ENCODE measurements around the gene DDX51.

Gene DDX51, protein sequence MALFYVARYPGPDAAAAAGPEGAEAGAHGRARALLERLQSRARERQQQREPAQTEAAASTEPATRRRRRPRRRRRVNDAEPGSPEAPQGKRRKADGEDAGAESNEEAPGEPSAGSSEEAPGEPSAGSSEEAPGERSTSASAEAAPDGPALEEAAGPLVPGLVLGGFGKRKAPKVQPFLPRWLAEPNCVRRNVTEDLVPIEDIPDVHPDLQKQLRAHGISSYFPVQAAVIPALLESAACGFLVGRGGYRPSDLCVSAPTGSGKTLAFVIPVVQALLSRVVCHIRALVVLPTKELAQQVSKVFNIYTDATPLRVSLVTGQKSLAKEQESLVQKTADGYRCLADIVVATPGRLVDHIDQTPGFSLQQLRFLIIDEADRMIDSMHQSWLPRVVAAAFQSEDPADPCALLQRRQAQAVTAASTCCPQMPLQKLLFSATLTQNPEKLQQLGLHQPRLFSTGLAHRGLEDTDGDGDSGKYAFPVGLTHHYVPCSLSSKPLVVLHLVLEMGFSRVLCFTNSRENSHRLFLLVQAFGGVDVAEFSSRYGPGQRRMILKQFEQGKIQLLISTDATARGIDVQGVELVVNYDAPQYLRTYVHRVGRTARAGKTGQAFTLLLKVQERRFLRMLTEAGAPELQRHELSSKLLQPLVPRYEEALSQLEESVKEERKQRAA

DNA sequence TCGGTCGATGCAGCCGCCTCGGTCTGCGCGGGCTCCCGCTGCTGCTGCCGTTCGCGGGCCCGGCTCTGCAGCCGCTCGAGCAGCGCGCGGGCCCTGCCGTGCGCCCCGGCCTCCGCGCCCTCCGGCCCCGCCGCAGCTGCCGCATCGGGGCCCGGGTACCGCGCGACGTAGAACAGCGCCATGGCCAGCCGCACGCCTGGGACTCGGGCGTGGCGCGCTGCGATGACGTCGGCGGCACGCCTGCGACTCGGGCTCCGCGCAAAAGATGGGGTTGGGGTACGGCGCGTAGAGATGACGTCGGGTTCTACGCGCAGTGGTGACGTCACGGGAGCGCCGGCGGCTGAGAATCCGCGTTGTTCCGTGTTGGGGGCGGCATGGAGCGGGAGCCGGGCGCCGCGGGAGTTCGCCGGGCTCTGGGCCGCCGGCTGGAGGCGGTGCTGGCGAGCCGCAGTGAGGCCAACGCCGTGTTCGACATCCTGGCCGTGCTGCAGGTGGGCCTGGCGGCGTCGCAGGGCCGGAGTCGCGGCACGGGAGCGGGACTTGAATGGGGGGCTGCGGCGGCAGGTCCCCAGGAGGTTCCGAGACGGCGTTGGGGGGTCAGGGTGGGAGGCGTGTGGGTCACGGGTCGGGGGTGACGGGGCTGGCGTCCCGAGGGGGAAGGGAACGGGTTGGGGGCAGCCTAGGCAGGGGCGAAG is at the start of gene DDX51, which contains the start of gene NOC4L:
TSS of gene DDX51 (minus strand) at position 205 of the 695 bp plus-strand sequence. CDS start at position 182, 23 bp downstream.
TSS of gene NOC4L (plus strand) at position 343 of the 695 bp plus-strand sequence. CDS start at position 375, 32 bp downstream.
- peak; percentile 95 for DNase-seq (ENCODE audit: low read depth)

DNA sequence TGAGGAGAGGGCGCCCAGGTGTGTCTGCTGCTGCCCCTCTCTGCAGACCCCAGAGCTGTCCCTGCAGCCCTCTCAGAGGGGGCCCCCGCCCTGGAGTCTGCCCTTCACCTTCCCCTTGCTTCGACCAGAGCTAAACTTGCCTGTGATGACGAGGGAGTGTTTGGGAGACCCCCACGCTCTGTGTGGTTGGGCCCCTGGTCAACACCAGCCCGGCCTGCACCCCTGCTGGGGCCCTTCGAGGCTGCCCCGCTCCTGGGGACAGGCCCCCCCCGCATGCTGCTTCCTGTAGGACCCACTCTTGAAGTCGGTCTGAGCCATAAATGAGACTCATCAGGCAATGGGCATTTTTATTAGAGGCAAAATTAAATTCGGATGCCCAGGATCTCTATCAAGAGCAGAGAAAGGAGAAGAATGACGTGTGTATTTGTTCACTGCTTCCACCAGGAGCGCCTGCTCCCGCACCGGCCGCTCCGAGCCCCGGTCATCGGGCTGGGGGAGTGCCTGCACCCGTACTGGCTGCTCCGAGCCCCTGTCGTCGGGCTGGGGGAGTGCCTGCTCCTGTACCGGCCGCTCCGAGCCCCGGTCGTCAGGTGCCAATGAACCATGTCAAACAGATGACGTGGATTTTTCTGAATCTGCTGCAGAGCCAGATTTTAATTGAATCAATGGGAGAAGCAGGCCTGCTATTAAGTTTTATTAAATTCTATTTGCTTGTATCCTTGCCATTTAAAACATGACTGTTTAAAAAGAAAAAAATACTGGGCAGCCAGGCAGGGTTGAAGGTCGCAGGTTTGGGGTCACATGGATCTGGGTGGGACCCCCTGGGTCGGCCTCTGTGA is 47.8 kb upstream of the DDX51 start:
- no peak for DNase-seq (ENCODE audit: low read depth)

DNA sequence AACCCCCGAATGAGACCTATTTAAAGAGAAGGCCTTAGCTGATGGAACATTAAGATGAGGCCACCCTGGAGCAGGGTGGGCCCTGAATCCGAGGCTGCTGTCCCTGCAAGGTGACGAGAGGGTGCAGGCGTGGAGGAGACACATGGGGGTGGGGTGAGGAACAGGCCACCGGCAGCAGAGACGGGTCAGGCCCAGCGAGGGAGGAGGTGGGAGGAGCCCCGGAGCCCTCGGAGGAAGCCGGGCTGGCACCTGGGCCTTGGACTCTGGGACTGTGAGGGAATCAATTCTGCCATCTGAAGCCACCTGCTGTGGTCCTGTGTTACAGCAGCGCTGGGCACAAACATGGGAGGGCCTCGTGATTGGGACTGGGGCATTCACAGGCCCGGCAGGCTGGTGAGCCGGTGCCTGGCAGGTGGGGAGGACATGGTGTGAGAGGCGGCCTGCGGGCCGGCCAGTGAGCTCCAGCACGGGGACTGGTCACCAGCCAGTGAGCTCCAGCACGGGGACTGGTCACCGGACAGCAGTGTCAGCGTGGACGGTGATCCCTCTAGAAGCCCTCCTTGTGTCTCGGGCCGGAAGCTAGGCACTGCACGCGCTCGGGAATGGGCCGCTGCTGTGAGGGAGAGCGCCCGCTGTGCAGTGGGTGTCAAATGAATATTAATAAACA is 46.8 kb upstream of the DDX51 start:
- no peak for DNase-seq (ENCODE audit: low read depth)

DNA sequence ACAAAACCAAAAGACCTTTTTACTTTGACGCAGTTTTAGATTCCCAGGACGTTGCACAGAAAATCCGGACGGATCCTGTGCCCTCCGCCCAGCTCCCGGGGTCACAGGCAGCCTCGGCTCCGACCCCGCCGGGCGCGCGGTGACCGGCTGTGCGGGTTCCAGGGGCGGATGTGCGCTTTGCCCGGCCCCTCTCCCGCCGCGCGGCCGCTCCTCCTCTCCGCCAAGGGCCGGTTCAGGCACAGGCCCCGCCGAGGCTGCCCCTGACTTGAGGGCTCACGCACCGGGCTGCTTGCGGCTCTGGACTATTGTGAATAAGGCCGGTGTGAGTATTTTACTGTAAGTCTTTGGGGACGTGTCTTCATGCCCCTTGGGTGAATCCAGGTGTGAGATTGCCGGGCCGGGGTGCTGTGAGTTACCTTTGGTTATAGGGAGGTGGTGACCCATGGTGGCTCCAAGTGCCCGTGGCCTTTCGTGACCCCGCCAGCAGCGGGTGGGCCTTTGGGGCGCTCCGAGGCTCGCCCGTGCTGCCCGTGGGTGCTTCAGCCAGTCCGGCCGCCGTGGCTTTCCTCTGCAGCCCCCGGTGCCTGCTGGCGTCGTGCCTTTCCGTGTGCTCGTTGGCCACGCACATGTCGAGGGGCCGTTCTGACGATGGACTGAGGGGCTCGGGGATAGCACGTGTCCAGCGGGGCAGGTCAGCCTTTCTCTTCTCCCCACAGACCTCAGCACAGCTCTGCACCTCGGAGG is 46.1 kb upstream of the DDX51 start:
- no peak for DNase-seq (ENCODE audit: low read depth)

DNA sequence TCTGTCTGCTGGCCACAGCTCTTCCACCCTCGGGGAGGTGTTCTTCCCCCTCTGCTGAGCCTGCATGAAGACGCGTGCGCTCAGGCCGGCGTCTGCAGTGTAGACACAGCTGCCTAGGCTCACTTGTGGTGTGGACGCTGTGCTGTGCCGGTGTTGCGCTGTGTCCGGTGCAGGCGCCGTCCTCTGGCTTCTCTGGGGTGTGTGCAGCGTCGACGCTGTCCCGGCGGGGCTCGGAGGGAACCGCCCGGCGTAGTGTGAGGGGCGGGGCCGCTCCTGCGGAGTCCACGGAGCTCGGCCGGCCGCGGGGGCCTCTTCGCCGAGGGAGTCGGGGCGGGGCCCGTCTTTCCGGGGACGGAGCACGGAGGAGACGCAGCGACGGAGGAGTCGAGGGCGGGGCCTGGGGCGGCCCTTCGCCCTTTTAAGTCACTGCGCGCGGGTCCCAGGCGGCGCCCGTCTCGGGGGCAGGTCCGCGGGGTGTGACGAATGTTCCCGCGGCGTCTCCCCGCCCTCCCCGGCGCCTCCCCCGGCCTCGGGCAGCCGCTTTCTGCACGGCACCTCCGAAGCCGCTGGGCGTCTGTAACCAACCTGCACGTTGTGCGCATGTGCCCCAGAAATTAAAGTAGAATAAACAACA is 45.4 kb upstream of the DDX51 start:
- DNase-seq (ENCODE audit: low read depth) = peak; percentile 90

DNA sequence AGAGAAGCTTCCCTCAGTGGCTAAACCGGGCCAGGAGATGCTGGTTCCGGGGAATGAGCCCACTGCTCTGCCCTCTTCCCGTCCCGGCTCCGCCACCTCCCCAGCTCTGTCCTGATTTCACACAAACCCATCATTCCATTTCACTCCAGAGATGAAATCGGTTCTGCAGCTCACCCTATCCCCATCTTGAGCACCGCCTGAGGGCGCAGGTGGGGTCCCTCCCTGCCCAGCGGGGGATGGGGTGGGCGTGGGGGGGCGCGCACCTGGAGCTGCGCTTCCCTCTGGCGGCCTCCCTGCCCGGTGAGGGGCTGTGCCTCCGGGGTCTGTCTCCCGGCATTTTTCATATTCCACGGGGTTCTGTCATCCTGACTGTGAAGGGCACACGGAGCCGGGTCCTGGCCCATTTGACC is 44.8 kb upstream of the DDX51 start:
- no peak for DNase-seq (ENCODE audit: low read depth)

DNA sequence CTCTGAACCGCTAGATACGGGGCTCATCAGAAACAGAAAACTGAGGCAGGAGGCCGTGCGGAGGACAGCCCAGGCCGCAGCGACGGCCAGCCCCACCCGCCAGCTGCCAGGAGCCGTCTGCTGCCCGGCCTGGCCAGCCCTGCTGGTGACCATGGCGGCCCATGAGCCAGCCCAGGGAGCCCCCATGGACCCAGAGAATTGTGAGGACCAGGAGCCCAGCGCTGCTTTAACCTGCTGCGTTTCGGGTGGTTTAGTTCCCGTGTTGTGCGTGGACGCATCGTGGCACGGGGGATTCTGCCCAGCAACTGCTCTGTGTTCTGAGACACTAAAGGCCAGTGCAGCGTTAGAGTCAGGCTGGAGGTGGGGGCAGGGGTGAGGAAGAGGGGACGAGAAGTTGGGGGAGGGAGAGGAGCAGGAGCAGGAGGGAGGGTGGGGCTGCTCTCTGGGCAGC is 44.4 kb upstream of the DDX51 start:
- no peak for DNase-seq (ENCODE audit: low read depth)

DNA sequence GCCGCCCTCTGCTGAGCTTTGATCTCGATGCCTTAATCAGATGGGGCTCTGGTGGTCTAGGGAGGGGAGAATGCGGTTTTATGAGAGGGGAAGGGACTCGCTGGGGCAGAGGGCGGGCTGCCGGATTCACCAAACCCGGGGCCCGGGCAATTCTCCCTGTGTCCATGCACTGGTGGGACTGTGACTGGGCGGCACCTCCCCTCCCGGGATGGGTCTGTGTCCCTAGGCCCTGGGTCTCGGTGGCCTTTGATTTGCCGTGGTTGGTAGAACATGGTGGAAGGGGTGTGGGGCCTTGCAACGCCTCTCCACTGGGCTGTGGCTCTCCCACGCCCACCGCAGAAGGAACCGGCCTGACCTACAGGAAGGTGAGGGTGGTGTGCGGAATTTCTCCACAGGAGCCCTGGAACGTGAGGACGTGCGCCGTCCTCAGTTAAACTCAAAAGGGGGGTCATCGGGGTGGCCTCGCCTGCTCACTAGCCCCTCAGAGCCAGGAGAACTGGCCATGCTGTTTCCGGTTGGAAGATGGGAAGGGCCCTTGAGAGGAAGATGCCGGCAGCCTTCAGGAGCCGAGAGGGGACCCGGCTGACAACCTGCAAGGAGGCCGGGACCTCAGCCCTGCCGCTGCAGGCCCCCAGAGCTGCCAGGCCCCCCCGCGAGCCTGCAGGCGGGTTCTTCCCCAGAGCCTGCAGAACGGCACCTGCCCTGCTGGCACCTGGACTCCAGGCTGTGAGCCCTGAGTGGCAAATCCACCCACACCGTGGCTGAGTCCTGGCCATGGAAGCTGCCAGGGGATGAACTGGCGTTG is 43.7 kb upstream of the DDX51 start:
- no peak for DNase-seq (ENCODE audit: low read depth)

DNA sequence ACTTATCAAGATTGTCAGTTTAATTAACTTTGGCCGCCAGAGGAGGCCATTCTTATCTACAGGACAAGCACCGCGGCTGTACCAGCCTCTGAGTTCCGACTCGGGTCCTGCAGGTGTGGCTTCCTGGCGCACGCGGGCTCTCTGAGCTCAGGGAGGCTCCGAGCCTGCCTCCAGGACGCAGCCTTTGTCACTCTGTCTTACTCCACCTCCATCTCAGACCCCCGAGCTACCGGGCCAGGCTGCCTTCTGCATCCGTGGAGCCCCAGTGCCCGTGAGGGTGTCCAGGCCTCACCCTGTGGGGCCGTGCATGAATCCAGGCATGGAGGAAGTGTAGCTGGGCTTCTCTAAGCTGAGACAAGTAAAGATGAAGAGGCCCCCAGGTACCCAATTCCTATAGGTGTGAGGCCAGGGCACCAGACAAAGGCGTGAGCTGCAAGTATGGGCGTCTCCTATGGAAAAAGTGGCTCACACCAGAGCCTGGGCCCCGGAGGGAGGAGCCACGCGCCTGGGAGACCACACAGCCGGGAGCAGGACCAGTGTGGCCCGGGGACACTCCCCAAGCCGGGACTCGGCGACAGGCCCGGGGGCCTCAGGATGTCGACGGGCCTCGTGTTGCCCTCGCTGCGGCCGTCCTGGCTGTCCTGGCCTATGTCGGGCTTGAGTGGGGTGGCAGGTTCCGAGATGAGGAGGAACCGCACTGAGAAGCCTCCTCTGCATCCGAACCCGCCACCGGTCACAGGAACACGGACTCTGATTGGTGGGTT is 42.9 kb upstream of the DDX51 start:
- no peak for DNase-seq (ENCODE audit: low read depth)

DNA sequence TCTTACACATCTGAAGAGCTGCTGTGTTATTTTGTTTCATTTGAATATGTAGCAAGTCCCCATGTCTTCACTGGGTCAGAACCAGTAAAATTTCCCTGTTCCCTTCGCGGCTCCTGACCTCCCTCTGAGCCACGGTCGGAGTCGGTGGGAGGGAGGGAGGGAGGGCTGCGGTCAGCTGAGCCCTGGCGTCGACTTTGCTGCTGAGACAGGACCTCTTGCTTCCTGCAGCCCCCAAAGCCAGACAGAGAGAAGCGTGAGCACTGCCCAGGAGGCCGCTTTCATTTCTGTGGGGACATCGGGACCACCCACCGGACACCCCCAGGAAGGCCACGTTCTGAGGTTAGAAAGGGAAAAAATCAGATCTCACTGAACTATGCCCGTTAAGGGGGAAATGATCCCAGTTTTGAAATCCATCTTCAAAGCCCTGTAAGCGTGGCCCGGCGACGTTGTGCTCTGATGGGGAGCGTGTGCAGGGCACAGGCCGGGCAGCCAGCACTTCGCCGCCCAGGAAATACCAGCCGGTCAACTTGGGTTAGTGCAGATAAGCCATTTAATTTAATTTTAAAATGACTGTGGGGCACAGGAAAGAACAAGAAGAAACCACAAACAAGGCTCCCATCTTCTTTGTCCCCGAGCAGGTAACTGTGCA is 42.2 kb upstream of the DDX51 start:
- no peak for DNase-seq (ENCODE audit: low read depth)

DNA sequence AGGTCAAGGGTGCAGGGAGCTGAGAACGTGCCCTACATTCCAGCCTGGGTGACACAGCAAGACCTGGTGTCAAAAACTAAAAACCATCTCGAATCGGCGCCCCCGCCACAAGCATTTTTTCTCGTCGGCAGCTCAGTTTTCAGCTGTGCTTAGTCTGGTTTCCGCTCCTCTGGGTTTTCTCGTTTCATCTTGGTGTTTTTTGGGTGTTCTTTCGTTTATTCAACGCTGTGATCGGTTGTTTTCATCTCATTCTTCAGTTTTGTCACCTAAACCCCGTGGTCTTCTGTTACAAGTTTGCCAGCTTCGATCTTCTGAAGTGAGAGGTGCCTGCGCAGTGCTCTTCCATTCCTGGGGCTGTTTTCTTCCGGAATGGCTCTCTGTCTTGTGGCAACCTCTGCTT is 41.6 kb upstream of the DDX51 start:
- DNase-seq (ENCODE audit: low read depth) = no peak

DNA sequence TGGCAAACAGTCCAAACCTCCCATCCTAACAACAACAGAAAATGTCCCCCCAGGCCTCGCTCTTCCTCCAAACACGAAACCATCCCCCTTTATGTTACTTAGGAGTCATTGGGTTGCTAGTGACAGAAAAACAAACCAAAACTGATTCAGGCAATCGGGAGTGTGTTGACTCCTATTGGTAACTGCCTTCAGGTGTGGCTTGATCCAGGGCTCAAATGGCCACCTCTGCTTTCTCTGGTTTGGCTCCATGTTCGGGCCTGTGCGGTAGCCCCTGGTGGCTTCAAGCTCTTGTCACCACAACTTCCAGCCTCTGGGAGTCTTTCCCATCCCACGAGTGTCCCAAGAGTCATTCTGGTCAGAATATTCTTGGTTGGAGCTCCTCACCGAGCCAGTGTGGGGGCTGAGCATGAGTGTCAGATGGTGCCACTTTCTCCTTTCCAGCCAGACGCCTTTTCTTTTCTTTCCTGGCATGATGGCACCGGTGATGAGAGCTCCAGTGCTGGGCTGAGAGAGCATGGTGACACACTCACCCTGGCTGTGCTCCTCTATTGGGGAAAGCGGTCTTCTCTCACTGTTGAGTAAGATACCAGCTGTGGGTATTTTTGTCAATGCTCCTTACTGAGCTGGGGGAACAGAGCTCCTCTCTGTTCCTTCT is 38.7 kb upstream of the DDX51 start:
- DNase-seq (ENCODE audit: low read depth) = no peak

DNA sequence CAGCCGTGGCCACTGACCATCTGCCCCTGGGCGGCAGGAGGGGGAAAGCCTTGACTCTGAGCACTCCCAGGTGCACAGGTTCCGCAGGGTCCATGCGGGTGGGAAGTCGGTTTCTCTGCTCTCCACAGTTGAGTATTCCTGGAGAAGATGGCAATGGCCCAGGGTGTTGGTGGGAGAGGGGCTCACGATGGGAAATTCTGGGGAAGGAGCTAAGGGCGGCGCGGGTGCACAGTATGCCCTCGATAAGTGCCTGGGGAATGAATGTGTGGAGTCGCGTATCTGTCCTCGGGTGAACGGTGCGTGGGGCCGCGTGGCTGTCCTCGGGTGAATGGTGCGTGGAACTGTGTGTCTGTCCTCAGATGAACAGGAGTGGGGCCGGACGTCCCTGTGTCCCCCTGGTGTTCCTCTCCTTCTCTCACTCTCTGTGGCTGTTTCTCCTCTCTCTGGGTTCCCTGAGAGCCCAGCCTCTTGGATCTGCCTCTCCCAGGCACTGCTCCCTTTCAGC is 38.1 kb upstream of the DDX51 start:
- no peak for DNase-seq (ENCODE audit: low read depth)

DNA sequence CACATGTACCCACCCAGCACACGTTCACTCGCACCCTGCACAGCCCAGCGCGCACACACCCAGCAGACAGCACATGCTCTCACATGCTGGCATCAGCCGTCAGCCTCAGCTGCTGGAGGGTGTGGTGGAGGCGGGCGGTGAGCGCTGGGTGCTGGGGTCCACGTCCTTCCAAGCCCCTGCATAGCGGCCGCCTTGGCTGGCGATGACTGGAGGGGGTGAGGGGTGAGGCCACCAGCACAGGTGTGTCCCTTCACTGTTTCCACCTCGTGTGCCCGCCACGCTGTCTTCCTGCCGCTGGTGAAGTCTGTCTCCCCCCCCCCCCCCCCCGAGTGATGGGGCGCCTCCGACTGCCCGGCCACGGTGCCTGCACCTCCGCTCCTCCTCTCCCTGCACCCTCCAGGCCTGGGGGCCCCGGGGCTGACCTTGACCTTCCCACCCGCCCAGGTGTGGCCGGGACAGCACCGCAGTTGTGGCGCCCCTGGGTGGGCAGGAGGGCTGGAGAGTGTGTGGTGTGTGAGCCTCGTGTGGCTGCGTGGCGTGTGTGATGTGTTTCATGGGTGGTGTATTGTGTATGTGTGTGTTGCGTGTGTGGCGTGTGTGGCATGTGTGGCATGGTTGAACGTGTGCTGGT is 37.6 kb upstream of the DDX51 start:
- DNase-seq (ENCODE audit: low read depth) = no peak

DNA sequence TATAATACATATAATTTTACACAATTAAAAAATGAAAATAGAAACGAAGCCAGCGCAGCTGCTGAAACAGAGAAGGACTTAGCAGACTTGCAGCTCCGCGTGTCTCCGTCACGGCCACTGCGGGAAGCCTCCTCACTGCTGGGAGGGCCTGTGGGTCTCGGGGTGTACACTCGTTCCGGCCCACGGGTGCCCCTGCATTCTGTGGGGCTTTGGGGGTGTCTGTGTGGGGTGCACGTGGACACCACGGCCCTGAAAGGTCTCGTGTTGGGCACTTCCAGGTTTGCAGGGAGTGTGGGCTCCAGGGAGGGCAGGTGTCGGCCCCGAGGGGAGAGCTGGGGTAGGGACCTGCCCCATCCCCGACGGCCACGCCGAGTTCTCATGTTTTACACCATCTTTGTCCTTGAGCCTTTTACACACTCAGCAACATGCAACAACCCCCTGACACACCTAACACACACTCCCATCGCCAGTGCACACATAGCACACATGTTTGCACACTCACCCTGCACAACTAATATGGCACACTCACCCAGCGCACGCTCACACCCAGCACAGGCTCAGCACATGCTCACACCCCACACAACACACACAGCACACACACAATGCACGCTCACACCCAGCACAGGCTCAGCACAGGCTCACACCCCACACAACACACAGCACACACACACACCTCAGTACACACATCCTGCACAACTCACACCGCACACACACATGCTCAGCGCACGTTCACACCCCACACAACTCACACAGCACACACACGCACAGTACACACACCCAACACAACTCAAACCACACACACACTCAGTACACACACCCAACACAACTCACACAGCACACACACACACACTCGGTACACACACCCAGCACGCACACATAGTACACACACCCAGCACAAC is 36.8 kb upstream of the DDX51 start:
- DNase-seq (ENCODE audit: low read depth) = no peak

All from ELR (cell line).